Kidney (tissue), 14 donors: ENCODE data around the gene LHPP. TPM values are rescaled to one million over a fixed set of nuclear protein-coding genes. Genes with fewer than 3 reads are reported as not detected.
A peak's percentile ranks its signal among the peaks of the same experiment; 100 is the strongest.

Experiments
- DNase-seq, 5 donors: peaks; one replicate each; pipeline ENCODE4 v3.0.0-alpha.2; 2013 to 2020
- FAIRE-seq: peaks from 2 replicates; lab custom pipeline; 2012; peaks lifted over from hg19 to GRCh38; lab: Jason Lieb, UNC
- H3K27ac ChIP-seq, 2 donors: one replicate each; pipeline ENCODE4 v1.7.0; 2013; ENCODE audit warnings: low read depth in 2 of 2, low read length in 2 of 2, inconsistent platforms in 1 of 2
- H3K27me3 ChIP-seq: one replicate; pipeline ENCODE4 v1.7.1; 2013; ENCODE audit warnings: low read length, inconsistent platforms; ENCODE audit not compliant: control insufficient read depth, insufficient read depth
- H3K36me3 ChIP-seq, 3 donors: one replicate each; pipeline versions ENCODE4 v1.7.0 to v1.7.1; 2013; ENCODE audit warnings: low read length in 3 of 3, control low read depth in 1 of 3, inconsistent platforms in 1 of 3; ENCODE audit not compliant: insufficient read depth in 3 of 3, control insufficient read depth in 2 of 3
- H3K4me1 ChIP-seq, 3 donors: one replicate each; pipeline versions ENCODE4 v1.7.0 to v1.7.1; 2013; ENCODE audit warnings: low read length in 3 of 3, inconsistent platforms in 1 of 3, low read depth in 1 of 3; ENCODE audit not compliant: control insufficient read depth in 2 of 3, insufficient read depth in 2 of 3
- H3K4me3 ChIP-seq, 3 donors: one replicate each; pipeline versions ENCODE4 v1.7.0 to v1.8.1; 2013; ENCODE audit warnings: low read length in 3 of 3, control low read depth in 1 of 3, inconsistent platforms in 1 of 3
- H3K9ac ChIP-seq, 3 donors: one replicate each; pipeline versions ENCODE4 v1.7.0 to v1.7.1; 2013; ENCODE audit warnings: low read length in 3 of 3, control low read depth in 1 of 3, inconsistent platforms in 1 of 3
- H3K9me3 ChIP-seq, 3 donors: one replicate each; pipeline versions ENCODE4 v1.7.0 to v1.7.1; 2013; ENCODE audit warnings: low read length in 3 of 3, control low read depth in 1 of 3, inconsistent platforms in 1 of 3; ENCODE audit not compliant: control insufficient read depth in 2 of 3, insufficient read depth in 1 of 3
- CTCF ChIP-seq: IDR thresholded peaks from 3 replicates; pipeline ENCODE4 v1.5.1; 2012; ENCODE audit warnings: mild to moderate bottlenecking, moderate library complexity, borderline replicate concordance; ENCODE audit not compliant: insufficient read depth; ENCODE audit errors: extremely low read depth
- intact Hi-C: fragments of 100-400 bp; cut with DNase I; formaldehyde crosslinking; loops from one replicate; pipeline ENCODE4 v1.11.1; 2022
- polyA plus RNA-seq: library from polyadenylated mRNA; stranded (reverse); fragments of 350-450 nt; fragmentation: Illumina TruSeq; extraction: RNeasy Lipid Tissue Mini Kit (QIAGEN cat#74804); gene quantifications from one replicate; pipeline ENCODE4 v1.2.3, GENCODE V29; 2014; ENCODE audit warnings: low read depth, low replicate concordance; ENCODE audit not compliant: insufficient read depth
- total RNA-seq: library from RNA; stranded (reverse); fragmentation: NEBNext Ultra II Directional; extraction: Animal tissue kit (Norgen Biotek cat#: 25700); gene quantifications from one replicate; pipeline ENCODE4 v1.2.1, GENCODE V29; 2021
- donor health status: control.
- donor health status: control.
- donor health status: control.
- donor health status: control.
- donor health status: control.
- donor health status: DM: yes; HTN: yes; CAD: no.
- donor health status: Normal renal cell carcinoma (clear cell type).

Gene LHPP
- total and polyA plus RNA-seq, 2 donors from 2014 or later: 16.6 to 52.5 TPM

DNA sequence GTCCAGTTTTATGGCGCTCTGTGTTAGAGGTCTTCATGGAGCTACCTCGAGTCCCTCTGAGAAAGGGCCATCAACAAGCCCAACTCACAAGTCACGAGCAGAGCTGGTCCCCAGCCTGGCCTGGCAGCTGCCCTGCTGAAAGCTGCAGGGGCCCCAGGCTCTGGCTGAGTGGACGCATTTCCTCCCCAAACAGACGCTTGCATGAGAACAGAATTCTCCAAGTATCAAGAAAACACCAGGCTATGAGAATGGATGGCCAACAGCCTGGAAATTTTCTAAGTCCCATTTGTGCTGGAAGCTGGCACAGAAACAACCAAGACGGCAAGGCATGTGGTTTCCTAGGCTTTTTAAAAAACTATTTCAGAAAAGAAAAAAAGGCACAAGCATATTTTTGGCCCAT, 167.8 kb downstream of the LHPP start:
- Histone ChIP-seq H3K9me3 (no peaks in the 10 kb centered on the region), H3K36me3 (peaks cover 0 to 2% (median 0%) of the 10 kb centered on the region in 3 donors), H3K4me3 (no peak overlapping the region), H3K27me3 (no peaks in the 10 kb centered on the region), H3K27ac (no peak overlapping the region), H3K9ac (no peak overlapping the region), H3K4me1 (peaks cover 0 to 34% (median 12%) of the 10 kb centered on the region in 3 donors)
- FAIRE-seq: no peak
- intact Hi-C loops: no loop called here
- TF ChIP-seq CTCF: no peak
- DNase-seq: no peak

DNA sequence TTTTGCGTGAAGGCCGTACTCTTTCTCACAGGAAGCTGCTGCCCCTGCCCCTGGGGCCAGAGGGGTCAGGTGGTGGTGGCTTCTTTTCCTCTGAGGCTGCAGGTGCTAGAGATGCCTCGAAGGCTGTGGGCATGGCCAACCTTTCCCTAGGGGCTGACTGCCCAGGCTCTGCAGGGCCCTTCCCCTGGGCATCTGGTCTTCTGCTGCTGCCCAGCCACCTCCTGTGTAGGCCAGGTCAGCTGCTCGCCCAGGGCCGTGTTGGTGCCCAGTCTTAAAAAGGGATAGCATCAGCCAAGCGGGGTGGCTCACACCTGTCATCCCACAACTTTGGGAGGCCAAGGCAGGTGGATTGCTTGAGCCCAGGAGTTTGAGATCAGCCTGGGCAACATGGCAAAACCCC, 168.2 kb downstream of the LHPP start:
- Histone ChIP-seq H3K36me3 (peaks cover 0 to 2% (median 0%) of the 10 kb centered on the region in 3 donors), H3K9ac (no peak overlapping the region), H3K4me3 (no peak overlapping the region), H3K9me3 (no peaks in the 10 kb centered on the region), H3K27me3 (no peaks in the 10 kb centered on the region), H3K27ac (no peak overlapping the region), H3K4me1 (peaks cover 0 to 34% (median 12%) of the 10 kb centered on the region in 3 donors)
- DNase-seq: no peak
- FAIRE-seq: no peak
- no peak for TF ChIP-seq CTCF
- intact Hi-C loops: no loop called here

- Histone ChIP-seq H3K27ac (no peak overlapping the region), H3K9ac (no peak overlapping the region), H3K4me1 (peaks cover 0 to 32% (median 12%) of the 10 kb centered on the region in 3 donors), H3K27me3 (no peaks in the 10 kb centered on the region), H3K9me3 (no peaks in the 10 kb centered on the region), H3K36me3 (peaks cover 0 to 2% (median 0%) of the 10 kb centered on the region in 3 donors), H3K4me3 (no peak overlapping the region)
- intact Hi-C loops: no loop called here
- FAIRE-seq (no peak), DNase-seq (no peak)
- no peak for TF ChIP-seq CTCF
These were observed 168.9 kb downstream of the LHPP start for GRCh38 chr10:124630551-124630950.

GRCh38 chr10:124632064-124632531, 170.5 kb downstream of the LHPP start:
- DNase-seq (peak in 2 of 5 donors; percentile 48 to 49), FAIRE-seq (no peak)
- no peak overlapping the region for H3K27ac ChIP-seq
- H3K9ac ChIP-seq: no peak overlapping the region
- H3K27me3 ChIP-seq: no peaks in the 10 kb centered on the region
- no peak overlapping the region for H3K4me3 ChIP-seq
- H3K9me3 ChIP-seq: no peaks in the 10 kb centered on the region
- peaks cover 0 to 27% (median 12%) of the 10 kb centered on the region in 3 donors for H3K4me1 ChIP-seq
- peak; percentile 29 for TF ChIP-seq CTCF
- intact Hi-C loops: no loop called here
- peaks cover 0 to 2% (median 0%) of the 10 kb centered on the region in 3 donors for H3K36me3 ChIP-seq
